Neural crest cell (in vitro differentiated cells): ENCODE results near the gene CSNK1D. TPM values are rescaled to one million over a fixed set of nuclear protein-coding genes. Genes with fewer than 3 reads are reported as not detected.

Experiments
- DNase-seq: peaks from one replicate; pipeline ENCODE4 v3.0.0; 2021; ENCODE audit warnings: low read depth, mixed read lengths, low spot score
- H3K27ac Mint-ChIP-seq: one replicate; pipeline ENCODE4 v1.8.0; 2021; ENCODE audit warnings: mild to moderate bottlenecking, mixed read lengths; ENCODE audit not compliant: unreplicated experiment
- H3K27me3 Mint-ChIP-seq: 2 replicates; pipeline ENCODE4 v1.8.0; 2021; ENCODE audit warnings: low read depth, mild to moderate bottlenecking, mixed read lengths
- H3K36me3 Mint-ChIP-seq: 2 replicates; pipeline ENCODE4 v1.8.0; 2021; ENCODE audit warnings: low read depth, mild to moderate bottlenecking, mixed read lengths
- H3K4me1 Mint-ChIP-seq: 2 replicates; pipeline ENCODE4 v1.8.0; 2021; ENCODE audit warnings: mixed read lengths
- H3K4me3 Mint-ChIP-seq: one replicate; pipeline ENCODE4 v1.8.0; 2021; ENCODE audit warnings: mild to moderate bottlenecking, mixed read lengths
- H3K9me3 Mint-ChIP-seq: 2 replicates; pipeline ENCODE4 v1.8.0; 2021; ENCODE audit warnings: mixed read lengths
- total RNA-seq: library from RNA; stranded (reverse); gene quantifications from 2 replicates; pipeline ENCODE4 v1.2.1, GENCODE V29; 2021
- TF ChIP-seq, protein P1 (sequence below): fragments of 200-600 bp; sonication (generic); conservative IDR thresholded peaks from 2 replicates; pipeline ENCODE4 v1.5.0; 2021; ENCODE audit warnings: antibody characterized with exemption, mild to moderate bottlenecking

The CSNK1D gene
- total RNA-seq, 1 donor from 2014 or later: 165 TPM

- Mint-ChIP-seq H3K4me3 (peak overlapping the region; percentile 12), H3K36me3 (no peaks in the 10 kb centered on the region), H3K27ac (peak overlapping the region; percentile 76), H3K27me3 (no peaks in the 10 kb centered on the region), H3K4me1 (peaks cover 12% of the 10 kb centered on the region), H3K9me3 (no peaks in the 10 kb centered on the region)
- TF ChIP-seq, protein P1, sequence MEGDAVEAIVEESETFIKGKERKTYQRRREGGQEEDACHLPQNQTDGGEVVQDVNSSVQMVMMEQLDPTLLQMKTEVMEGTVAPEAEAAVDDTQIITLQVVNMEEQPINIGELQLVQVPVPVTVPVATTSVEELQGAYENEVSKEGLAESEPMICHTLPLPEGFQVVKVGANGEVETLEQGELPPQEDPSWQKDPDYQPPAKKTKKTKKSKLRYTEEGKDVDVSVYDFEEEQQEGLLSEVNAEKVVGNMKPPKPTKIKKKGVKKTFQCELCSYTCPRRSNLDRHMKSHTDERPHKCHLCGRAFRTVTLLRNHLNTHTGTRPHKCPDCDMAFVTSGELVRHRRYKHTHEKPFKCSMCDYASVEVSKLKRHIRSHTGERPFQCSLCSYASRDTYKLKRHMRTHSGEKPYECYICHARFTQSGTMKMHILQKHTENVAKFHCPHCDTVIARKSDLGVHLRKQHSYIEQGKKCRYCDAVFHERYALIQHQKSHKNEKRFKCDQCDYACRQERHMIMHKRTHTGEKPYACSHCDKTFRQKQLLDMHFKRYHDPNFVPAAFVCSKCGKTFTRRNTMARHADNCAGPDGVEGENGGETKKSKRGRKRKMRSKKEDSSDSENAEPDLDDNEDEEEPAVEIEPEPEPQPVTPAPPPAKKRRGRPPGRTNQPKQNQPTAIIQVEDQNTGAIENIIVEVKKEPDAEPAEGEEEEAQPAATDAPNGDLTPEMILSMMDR: no peak
- DNase-seq: no peak
Measured at GRCh38 chr17:82278308-82278707, 4.8 kb upstream of the CSNK1D start.

DNA sequence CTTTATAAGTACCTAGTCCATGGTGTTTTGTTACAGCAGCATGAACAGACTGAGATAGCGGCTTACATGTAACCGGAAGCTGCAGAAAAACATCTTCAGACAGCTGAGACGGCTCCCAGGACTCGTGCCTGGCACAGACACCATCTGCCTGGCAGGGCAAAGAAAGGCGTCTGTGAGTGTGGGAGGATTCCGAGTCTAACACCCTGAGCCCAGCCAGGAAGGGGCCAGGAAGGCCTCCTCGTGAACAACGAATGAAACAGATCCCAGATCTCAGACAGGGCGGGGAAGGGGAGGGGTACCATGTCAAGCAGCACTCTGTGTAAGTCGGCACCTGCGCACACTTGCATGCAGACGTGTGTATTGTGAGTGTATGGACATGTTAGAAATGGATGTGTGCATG, 4.4 kb upstream of the CSNK1D start:
- TF ChIP-seq, protein P1: no peak
- Mint-ChIP-seq H3K4me1 (peaks cover 12% of the 10 kb centered on the region), H3K4me3 (no peak overlapping the region), H3K36me3 (no peaks in the 10 kb centered on the region), H3K27me3 (no peaks in the 10 kb centered on the region), H3K27ac (no peak overlapping the region), H3K9me3 (no peaks in the 10 kb centered on the region)
- DNase-seq: no peak

- no peak overlapping the region for H3K4me3 Mint-ChIP-seq
- TF ChIP-seq, protein P1: no peak
- H3K9me3 Mint-ChIP-seq: no peaks in the 10 kb centered on the region
- no peaks in the 10 kb centered on the region for H3K27me3 Mint-ChIP-seq
- H3K36me3 Mint-ChIP-seq: peaks cover 5% of the 10 kb centered on the region
- DNase-seq: no peak
- H3K27ac Mint-ChIP-seq: no peak overlapping the region
- H3K4me1 Mint-ChIP-seq: peaks cover 19% of the 10 kb centered on the region
Measured at GRCh38 chr17:82276938-82277337, 3.4 kb upstream of the CSNK1D start.

DNA sequence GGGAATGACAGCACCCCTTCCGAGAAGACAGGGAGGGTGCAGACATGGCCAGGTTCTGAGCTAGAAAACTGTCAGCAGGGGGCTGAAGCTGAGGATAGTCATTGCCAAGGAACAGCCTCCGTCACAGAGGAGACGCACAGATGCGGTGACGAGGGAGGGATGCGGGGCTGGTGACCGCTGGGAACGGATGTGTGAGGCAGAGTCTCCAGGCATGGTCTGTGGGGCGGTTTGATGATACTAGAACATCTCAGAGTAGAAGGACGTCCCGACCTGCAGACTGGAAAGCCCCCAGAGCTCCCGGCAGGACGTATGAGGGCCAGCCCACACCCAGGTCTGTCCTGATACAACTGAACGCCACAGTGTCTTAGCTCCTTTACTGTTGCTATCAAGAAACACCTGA, 1.8 kb upstream of the CSNK1D start:
- DNase-seq: no peak
- TF ChIP-seq, protein P1: no peak
- no peaks in the 10 kb centered on the region for H3K27me3 Mint-ChIP-seq
- no peaks in the 10 kb centered on the region for H3K9me3 Mint-ChIP-seq
- H3K36me3 Mint-ChIP-seq: peaks cover 5% of the 10 kb centered on the region
- H3K4me3 Mint-ChIP-seq: peak overlapping the region; percentile 78
- H3K27ac Mint-ChIP-seq: no peak overlapping the region
- H3K4me1 Mint-ChIP-seq: peaks cover 28% of the 10 kb centered on the region

- no peak for DNase-seq
- TF ChIP-seq, protein P1: no peak
- Mint-ChIP-seq H3K4me3 (peak overlapping the region; percentile 78), H3K9me3 (no peaks in the 10 kb centered on the region), H3K36me3 (peaks cover 8% of the 10 kb centered on the region), H3K27me3 (no peaks in the 10 kb centered on the region), H3K27ac (no peak overlapping the region), H3K4me1 (peaks cover 37% of the 10 kb centered on the region)
Measured at GRCh38 chr17:82274134-82275020, 877 bp upstream of the CSNK1D start.
